Amniotic epithelial cell (primary cell): ENCODE results near the gene TPM4.
A peak's percentile ranks its signal among the peaks of the same experiment; 100 is the strongest.

Source experiments
- DNase-seq: peaks from one replicate; pipeline ENCODE4 v3.0.0-alpha.2; 2010; ENCODE audit warnings: low read depth

TPM4 gene

GRCh38 chr19:16041991-16042386 is 34.3 kb upstream of the TPM4 start:
- no peak for DNase-seq

GRCh38 chr19:16042533-16043085 is 33.7 kb upstream of the TPM4 start:
- no peak for DNase-seq

GRCh38 chr19:16043156-16043757 is 33.0 kb upstream of the TPM4 start:
- no peak for DNase-seq

- no peak for DNase-seq
Measured at GRCh38 chr19:16044746-16045145, 31.5 kb upstream of the TPM4 start.

GRCh38 chr19:16045171-16045570 is 31.1 kb upstream of the TPM4 start:
- no peak for DNase-seq

GRCh38 chr19:16045893-16046292 is 30.4 kb upstream of the TPM4 start:
- no peak for DNase-seq

- DNase-seq, result no peak
Measured at GRCh38 chr19:16048583-16048982, 27.7 kb upstream of the TPM4 start.

GRCh38 chr19:16051254-16052025 is 24.9 kb upstream of the TPM4 start:
- DNase-seq, result peak; percentile 59

GRCh38 chr19:16052353-16052752 is 23.9 kb upstream of the TPM4 start:
- no peak for DNase-seq

GRCh38 chr19:16057062-16057461 is 19.2 kb upstream of the TPM4 start:
- no peak for DNase-seq

GRCh38 chr19:16060294-16060693 is 16.0 kb upstream of the TPM4 start:
- no peak for DNase-seq

GRCh38 chr19:16061943-16062342 is 14.4 kb upstream of the TPM4 start:
- DNase-seq, result no peak

- peak; percentile 34 for DNase-seq
Measured at GRCh38 chr19:16062789-16063188, 13.5 kb upstream of the TPM4 start.

- no peak for DNase-seq
Measured at GRCh38 chr19:16064209-16064889, 11.9 kb upstream of the TPM4 start.

- peak; percentile 67 for DNase-seq
Measured at GRCh38 chr19:16066611-16067104, 9.6 kb upstream of the TPM4 start.

GRCh38 chr19:16067205-16067938 is 8.9 kb upstream of the TPM4 start:
- no peak for DNase-seq

- no peak for DNase-seq
Measured at GRCh38 chr19:16068696-16069259, 7.5 kb upstream of the TPM4 start.

GRCh38 chr19:16069813-16070365 is 6.4 kb upstream of the TPM4 start:
- DNase-seq, result no peak

GRCh38 chr19:16070366-16070990 is 5.8 kb upstream of the TPM4 start:
- no peak for DNase-seq

GRCh38 chr19:16071072-16071691 is 5.1 kb upstream of the TPM4 start:
- DNase-seq, result no peak
